ENCODE data around the gene XPNPEP3. TPM values are rescaled to one million over a fixed set of nuclear protein-coding genes. Genes with fewer than 3 reads are reported as not detected.

Gene XPNPEP3
- total RNA-seq, 1 experiment from 2014 or later = 9.0 TPM

DNA sequence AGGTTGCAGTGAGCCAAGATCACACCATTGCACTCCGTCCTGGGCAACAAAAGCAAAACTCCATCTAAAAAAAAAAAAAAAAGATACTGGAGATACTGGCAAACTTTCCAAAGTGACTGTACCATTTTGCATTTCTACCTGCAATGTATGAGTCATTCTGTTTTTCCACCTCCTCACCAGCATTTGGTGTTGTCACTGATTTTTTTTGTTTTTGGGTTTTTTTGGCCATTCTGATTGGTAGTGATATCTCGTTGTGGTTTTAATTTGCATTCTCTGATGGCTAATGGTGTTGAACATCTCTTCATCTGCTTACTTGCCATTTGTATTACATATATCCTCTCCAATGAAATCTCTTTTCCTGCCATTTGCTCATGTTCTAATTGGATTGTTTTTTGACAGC, 82.3 kb downstream of the XPNPEP3 start:
- no peak for DNase-seq (ENCODE audit: low read depth)

DNA sequence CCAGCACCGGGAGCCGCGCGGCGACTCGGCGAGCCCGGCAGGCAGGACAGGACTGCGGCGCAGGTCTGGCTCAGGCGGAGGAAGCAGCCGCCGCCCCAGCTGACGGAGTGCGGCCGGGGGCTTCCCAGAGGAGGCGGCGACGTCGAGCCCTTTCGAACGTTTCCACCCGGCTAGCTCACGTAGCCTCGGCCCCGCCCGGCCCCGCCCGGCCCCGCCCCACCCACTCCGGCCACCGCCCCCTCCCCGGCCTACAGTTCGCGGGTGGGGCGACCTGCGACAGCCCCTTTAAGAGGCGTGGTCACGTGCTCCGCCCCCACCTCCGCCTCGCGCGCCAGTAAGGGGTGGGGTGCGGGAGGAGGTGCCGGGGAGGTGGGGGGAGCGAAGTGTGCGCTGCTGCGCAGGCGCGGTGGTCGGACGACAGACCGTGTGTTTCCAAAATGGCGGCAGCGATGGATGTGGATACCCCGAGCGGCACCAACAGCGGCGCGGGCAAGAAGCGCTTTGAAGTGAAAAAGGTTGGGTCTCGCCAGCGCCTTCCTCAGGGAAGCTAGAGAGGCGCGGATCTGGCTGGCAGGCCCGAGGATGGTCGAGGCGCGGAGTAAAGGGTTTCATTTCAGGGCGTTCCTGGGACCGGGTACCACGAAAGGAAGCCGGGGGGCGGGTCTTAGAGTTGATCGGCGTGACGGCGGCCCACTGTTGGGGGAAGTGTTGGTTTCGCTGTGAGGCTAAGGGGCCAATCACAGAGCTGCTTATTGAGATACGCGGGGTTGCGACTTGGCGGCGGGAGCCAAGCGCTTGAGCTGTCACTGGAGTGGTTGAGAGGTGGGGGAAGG, 94.2 kb downstream of the XPNPEP3 start, which contains the start of gene RBX1:
RBX1 (plus strand) TSS at position 417 of the 833 bp plus-strand sequence; CDS start at position 438, 21 bp downstream.
- peak; percentile 94 for DNase-seq (ENCODE audit: low read depth)

DNA sequence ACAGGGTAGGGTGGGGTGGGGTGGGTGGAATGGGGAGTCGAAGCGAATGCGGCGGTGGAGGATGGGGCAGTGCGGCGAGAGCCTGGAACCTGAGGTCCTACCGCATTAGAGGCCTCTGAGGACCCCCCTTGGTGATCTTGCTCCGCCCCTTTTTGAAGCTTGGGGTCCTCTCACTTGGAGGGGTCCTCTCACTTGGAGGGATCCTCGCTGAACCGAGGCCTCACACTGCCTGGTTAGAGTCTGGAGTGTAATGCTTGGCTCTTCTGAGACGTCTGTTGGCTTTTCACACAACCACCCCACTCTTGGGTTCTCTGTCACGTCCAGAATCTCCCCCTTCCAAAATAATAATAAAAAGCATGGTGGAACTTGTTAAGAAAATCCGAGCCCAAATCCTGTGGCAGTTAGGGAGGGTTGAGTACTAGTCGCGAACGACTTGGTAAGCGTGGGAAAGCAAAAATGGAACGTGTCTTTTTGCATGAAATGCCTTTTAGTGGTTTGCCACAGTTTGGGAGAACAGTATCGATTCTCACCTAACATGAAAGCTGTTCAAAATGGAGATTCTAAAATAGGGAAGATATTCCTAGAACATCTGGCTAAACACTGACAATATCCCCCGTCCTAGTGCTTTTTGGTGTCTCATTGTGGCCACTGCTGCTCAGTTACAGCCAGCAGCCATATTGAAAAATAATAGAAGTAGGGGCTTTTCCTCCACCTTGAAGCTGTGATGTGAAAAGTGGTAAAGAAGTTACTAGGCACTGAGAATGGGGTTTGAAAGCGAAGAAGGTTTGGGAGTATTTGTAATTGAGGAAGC, 95.1 kb downstream of the XPNPEP3 start:
- peak; percentile 22 for DNase-seq (ENCODE audit: low read depth)

DNA sequence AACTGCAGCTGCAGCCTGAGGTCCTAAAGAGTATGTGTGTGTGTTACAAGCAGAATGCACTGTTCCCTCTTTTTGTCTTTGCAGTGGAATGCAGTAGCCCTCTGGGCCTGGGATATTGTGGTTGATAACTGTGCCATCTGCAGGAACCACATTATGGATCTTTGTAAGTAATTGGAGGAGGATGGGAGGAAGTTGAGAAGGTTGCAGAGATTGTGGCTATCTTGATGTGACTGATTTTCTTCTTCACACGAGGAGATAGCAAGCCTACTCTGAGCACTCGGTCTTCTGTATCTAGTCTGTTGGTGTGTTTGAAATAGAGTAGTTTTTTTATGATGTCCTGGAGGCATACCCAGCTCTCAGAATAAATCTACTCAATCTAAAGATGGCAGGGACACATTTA, 96.5 kb downstream of the XPNPEP3 start:
- DNase-seq (ENCODE audit: low read depth) = no peak

DNA sequence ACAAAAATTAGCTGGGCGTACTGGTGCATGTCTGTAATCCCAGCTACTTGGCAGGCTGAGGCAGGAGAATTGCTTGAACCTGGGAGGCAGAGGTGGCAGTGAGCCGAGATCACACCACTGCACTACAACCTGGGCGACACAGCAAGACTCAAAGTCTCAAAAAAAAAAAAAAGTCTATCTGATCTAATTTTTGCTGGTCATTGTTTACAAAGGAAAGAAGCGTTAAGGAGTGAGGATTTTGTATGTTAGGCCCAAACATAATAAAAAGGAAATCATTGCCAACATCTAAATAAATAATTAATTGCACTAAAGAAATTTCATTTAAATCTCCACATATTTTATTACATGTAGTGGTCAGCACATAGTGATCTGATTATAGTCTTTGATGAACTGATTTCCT, 97.2 kb downstream of the XPNPEP3 start:
- no peak for DNase-seq (ENCODE audit: low read depth)

DNA sequence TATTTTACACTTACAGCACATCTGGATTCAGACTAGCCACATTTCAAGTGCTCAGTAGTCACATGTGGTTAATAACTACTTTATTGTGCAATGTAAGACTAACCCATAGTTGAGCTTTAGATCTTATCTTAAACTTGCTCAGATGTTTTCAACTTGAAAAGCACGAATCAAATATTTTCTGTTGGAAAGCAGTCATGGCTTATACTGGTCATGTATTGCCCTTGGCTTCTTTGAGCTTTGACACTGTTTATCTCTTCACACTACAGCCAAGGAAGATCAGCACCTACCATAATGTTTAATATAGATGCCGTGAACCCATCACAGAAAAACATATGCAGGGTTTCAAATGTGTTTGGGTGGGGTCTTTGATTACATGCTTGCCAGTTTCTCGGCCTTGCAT, 98.6 kb downstream of the XPNPEP3 start:
- DNase-seq (ENCODE audit: low read depth) = no peak

DNA sequence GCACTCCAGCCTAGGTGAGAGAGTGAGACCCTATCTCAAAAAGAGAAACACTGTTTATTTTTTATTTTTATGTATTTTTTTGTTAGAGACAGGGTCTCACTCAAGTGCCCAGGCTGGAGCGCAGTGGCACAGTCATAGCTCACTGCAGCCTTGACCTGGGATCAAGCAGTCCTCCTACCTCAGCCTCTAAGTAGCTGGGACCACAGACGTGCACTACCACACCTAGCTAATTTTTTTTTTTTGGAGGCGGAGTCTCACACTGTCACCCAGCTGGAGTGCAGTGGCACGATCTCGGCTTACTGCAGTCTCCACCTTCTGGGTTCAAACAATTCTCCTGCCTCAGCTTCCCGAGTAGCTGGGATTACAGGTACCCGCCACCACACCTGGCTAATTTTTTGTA, 100.7 kb downstream of the XPNPEP3 start:
- DNase-seq (ENCODE audit: low read depth) = no peak

DNA sequence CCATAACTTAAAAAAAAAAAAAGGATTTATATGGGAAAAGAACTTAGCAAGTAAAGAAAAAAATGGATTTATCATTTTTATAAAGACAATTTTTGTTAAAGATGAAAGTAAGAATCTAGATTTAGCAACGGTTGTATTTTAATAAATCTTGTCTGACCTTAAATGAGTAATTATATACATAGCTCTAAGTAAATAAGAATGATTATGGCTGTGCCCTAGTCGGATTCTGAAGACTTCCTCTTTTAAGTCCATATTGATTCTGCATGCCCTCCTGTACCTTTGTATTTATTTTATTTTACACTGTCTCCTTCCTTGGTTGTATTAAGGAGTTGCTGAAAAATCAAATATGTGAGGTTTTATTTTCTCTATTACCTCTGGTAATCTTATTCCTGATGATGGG, 101.4 kb downstream of the XPNPEP3 start:
- no peak for DNase-seq (ENCODE audit: low read depth)

DNA sequence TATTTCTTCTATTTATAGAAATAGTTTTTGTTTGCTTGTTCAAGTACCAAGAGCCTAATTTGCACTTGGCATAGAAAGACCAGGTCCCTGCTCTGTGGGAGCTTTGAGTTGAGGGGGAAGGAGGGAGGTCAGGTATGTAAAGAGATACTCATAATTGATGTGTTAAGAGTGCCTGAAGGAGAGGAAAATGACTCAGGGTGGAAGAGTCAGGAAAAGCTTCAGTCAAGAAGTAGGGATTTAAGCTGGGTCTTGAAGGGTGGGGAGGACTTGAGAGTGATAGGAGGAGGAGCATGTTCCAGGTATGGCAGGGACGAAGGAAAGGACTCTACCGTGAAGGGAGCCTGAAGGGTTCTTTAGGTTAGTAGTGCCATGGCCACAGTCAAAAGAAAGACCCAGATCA, 103.2 kb downstream of the XPNPEP3 start:
- peak; percentile 13 for DNase-seq (ENCODE audit: low read depth)

DNA sequence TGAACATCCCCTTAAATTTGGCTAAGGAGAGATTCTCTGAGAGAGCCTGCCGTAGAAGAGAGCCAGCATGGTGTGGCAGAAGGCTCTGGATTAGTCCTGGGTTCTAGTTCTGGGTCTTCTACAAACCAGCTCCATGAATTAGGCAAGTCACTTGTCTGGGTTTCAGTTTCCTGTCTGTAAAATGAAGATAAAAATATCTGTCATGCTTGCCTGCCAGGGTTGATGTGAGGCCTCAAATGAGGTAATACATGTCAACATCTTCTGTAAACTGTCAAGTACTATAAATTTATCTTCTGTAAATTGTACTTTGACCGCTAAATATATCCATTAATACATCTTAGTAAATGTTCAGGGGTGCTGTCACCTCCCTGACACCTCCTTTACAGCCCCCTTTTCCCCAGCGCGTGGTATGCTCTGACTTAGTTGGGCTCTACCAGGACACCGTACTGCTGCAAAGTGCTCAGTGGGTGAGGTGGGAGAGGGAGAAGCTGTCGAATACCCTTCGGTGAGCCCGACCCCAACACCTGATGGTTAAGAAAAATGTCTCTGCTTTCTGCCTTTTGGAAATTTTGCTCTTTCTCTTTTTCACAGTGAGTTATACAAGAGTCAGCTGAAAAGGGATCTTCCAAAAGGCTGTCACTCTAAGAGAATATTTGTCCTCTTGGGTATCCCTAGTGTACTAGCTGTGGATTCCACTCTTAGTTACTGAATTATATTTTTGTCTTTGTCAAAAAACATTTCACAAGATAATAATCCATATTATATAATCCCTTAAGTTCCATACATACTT, 109.2 kb downstream of the XPNPEP3 start:
- no peak for DNase-seq (ENCODE audit: low read depth)

DNA sequence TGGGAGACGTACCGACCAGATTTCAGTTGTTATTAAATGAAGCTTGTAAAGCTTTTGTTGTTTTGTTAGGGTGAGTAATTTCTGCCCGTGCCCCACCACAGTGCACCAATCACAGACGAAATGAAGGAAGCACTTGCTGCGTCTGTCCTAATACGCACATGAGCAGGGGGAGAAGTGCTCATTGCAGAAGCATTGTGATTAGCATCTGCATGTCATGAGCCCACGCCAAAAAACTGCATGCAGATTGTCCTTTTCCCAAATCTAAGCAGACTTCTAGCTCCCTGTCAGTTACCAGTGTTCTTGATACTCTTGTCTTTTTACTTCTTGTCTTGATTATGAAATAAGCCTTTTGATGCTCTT, 109.8 kb downstream of the XPNPEP3 start:
- DNase-seq (ENCODE audit: low read depth) = no peak

DNA sequence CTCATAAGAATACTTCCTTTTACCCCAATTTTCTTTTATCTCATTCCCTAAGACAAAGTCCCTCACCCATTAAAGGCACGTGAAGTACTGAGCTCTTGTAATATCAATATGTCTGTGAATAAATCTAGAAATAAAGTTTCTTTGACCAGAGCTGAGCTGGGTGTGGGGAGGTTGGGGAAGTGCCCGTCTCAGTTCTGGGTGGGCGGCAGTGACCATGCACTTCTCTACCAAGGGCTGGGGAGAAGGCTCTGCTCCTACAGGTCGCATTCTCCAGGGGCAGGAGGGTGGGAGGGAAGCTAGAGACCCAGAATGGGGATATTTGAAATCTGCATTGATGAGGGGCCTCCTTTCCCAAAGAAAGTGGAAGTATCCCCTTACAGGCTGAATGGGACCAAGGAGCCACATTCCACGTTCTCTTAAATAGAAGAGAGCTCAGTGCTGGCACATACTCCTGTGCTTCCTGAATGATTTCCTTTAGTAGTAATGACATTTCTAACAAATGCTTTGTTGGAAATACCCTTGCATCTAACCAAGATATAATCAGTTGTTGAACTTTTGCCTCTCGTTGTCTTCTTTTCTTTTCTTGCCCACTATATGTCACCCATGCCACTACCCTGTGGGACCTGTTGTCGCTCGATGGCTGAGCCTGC, 110.3 kb downstream of the XPNPEP3 start:
- DNase-seq (ENCODE audit: low read depth) = no peak

DNA sequence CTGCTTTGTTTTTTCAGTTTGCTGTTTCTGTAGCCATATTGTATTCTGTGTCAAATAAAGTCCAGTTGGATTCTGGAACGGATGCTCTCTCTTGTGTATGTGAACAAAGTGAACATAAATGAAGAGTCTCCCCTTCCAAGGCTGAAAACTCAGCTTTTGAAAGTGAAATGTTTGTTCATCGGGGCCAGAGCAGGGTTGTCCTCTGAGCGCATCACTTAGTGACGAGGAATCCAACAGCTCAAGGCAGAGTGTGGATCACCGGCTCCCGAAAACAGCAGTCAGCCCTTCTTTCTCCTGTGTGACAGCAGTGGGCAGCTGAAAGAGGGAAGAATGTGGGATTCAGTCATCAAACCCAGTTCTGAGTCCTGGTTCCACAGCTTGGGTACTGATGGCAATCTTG, 115.6 kb downstream of the XPNPEP3 start:
- no peak for DNase-seq (ENCODE audit: low read depth)

DNA sequence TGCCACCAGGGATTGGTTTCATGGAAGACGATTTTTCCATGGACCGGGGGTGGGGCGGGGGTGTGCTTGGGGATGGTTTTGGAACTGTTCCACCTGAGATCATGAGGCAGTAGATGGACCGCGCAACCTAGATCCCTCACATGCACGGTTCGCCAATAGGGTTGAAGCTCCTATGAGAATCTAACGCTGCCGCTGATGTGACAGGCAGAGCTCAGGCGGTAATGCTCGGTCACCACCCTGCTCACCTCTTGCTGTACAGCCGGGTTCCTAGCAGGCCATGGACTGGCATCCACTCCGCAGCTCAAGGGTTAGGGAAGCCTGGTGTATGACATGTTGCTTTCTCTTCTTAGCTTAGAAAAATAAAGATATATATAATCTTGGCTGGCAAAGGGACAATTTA, 116.2 kb downstream of the XPNPEP3 start:
- no peak for DNase-seq (ENCODE audit: low read depth)

DNA sequence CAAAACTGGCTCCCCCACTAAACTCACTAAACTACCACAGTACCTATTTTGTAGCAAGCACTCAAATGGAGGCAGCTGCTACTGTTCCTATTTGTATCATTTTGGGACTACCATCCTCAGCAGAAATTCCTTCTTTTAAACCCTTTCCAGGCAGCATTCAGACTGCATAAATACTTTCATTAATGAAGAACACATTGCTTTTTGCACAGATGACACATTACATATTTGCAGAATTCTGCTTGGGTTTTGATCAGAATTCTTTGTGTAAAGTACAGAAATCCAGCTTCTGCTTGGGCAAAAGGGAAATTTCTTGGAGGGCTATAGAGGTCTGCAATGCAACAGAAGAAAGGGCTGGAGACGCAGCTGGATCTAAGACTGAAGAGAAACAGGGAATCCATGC, 118.4 kb downstream of the XPNPEP3 start:
- no peak for DNase-seq (ENCODE audit: low read depth)

DNA sequence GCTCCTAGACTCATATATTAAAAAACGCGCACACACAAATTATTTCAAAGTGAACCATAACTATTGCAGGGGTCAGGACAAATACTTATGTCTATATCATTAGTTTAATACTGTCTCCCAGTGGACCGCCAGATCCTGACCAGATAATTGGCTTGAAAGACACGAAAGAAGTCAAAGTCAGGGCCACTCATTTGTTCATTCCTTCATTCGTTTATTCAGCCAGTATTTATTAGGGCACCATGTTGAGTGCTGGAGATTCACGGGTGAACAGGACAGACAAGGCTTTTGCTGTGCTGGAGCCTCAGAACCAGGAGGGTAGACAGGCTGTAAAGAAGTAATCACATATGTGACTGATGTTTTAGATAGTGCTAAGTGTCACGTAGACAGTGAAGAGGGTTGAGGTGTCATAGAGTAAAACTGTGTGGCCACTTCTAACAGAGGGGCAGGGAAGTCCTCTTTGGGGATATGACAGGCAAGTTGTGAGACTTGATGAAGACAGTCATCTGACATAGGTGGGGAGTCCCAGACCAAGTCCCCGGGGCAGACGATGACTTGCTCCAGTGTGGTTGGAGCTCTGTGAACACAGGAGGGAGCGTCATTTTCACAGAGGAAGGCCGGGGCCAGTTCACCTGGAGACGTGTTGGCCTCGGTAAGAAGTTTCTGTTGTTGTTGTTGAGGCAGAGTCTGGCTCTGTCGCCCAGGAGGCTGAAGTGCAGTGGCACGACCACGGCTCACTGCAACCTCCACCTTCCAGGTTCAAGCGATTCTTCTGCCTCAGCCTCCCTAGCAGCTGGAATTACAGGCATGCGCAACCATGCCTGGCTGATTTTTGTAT, 120.1 kb downstream of the XPNPEP3 start:
- no peak for DNase-seq (ENCODE audit: low read depth)

DNA sequence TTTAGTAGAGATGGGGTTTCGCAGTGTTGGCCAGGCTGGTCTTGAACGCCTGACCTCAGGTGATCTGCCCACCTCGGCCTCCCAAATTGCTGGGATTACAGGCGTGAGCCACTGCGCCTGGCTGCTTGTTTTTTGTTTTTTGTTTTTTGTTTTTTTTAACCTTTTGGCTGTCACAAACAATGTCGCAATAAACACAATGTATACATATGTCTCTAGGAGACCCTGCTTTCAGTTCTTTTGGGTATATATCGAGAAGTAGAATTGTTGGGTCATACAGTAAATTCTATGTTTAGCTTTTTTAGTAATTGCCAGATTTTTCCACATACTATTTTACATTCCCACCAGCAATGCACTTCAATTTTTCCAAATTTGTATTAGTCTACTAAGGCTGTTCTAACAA, 122.2 kb downstream of the XPNPEP3 start:
- DNase-seq (ENCODE audit: low read depth) = no peak

DNA sequence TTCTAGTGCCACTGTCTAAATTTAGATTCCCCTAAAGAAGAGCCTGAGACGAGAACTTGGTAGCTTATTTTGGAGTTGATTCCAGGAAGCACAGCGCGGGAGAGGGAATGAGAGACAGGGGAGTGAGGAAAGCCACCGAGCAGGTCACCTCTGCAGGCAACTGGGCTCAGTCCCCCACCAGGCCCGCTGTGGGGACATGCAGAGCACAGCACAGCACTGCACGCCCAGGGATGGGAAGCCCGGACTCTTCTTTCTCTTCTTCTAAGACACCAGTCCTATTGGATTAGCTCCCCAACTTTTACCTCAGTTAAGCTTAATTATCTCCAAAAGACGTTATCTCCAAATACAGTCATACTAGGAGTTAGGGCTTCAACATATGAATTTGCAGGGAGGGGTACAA, 122.9 kb downstream of the XPNPEP3 start:
- DNase-seq (ENCODE audit: low read depth) = no peak

All from M059J (cell line).